ENCODE measurements around the gene ASIC2.

DNA sequence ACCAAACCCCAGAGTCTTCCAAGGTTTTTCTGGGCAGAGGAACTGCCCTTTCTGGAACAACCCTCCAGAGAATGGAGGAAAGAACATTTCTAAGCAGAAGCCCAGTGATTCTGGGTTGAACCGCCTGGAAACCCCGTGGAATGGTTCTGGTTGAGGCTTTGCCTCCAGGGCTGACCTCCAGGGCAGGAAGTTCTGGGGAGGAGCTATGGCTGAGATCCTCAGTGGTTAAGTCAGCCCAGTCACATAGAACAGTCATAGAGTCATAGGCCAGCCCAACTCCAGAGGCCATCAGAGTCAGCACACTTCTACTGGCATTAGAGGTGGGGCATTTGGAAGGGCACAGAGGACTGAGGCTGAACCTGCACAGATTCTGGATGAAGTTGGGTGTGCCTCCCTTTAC, 235.5 kb downstream of the ASIC2 start:
- TF ChIP-seq, protein P1, sequence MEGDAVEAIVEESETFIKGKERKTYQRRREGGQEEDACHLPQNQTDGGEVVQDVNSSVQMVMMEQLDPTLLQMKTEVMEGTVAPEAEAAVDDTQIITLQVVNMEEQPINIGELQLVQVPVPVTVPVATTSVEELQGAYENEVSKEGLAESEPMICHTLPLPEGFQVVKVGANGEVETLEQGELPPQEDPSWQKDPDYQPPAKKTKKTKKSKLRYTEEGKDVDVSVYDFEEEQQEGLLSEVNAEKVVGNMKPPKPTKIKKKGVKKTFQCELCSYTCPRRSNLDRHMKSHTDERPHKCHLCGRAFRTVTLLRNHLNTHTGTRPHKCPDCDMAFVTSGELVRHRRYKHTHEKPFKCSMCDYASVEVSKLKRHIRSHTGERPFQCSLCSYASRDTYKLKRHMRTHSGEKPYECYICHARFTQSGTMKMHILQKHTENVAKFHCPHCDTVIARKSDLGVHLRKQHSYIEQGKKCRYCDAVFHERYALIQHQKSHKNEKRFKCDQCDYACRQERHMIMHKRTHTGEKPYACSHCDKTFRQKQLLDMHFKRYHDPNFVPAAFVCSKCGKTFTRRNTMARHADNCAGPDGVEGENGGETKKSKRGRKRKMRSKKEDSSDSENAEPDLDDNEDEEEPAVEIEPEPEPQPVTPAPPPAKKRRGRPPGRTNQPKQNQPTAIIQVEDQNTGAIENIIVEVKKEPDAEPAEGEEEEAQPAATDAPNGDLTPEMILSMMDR (IDR thresholded peaks at IDR 0.05), result no peak
- no peak for TF ChIP-seq EZH2 (IDR thresholded peaks at IDR 0.05; ENCODE audit: borderline replicate concordance, insufficient read depth, low read depth, low read length, poor library complexity, severe bottlenecking)
